IMR-90 (cell line): ENCODE measurements around the gene FGGY. TPM values are rescaled to one million over a fixed set of nuclear protein-coding genes. Genes with fewer than 3 reads are reported as not detected.

ENCODE experiments used
- ATAC-seq: fragments of 200-7000 bp; cut with Tn5 transposase; 2 replicates; pipeline ENCODE4 v1.9.1; 2020; ENCODE audit warnings: low read depth, mild to moderate bottlenecking, moderate library complexity
- BruUV-seq: library from RNA; stranded (reverse); fragments of 400-500 nt; replicated peaks from 2 replicates; lab custom pipeline; 2021; lab: Mats Ljungman, UMichigan
- CTCF ChIA-PET: fragments of 300-600 bp; formaldehyde crosslinking; extraction: SDS; loops from one replicate; lab custom pipeline; 2021; ENCODE audit warnings: antibody characterized with exemption; lab: Yijun Ruan, JAX
- POLR2A ChIA-PET: fragments of 300-600 bp; sonication (Branson Sonifier 250); formaldehyde crosslinking; loops from one replicate; lab custom pipeline; 2022; ENCODE audit warnings: antibody characterized with exemption; ENCODE audit not compliant: unreplicated experiment; lab: Charles Lee
- DNase-seq: peaks from one replicate; pipeline ENCODE4 v3.0.0; 2013
- H2AFZ ChIP-seq: replicated peaks from 2 replicates; pipeline ENCODE3; 2013; ENCODE audit warnings: low read length, mild to moderate bottlenecking; ENCODE audit not compliant: poor library complexity
- H2AK5ac ChIP-seq: 2 replicates; pipeline ENCODE4 v1.6.1; 2013; ENCODE audit warnings: low read depth, low read length, inconsistent platforms
- H2AK9ac ChIP-seq: replicated peaks from 2 replicates; pipeline ENCODE3; 2013; ENCODE audit warnings: mild to moderate bottlenecking, low read depth, low read length, moderate library complexity; ENCODE audit not compliant: poor library complexity
- H2BK120ac ChIP-seq: 2 replicates; pipeline ENCODE4 v1.6.1; 2013; ENCODE audit warnings: low read depth, low read length, inconsistent platforms
- H2BK15ac ChIP-seq: 3 replicates; pipeline ENCODE4 v1.6.1; 2013; ENCODE audit warnings: low read depth, low read length, inconsistent platforms
- H2BK20ac ChIP-seq: 2 replicates; pipeline ENCODE4 v1.6.1; 2013; ENCODE audit warnings: low read depth, mild to moderate bottlenecking, inconsistent platforms, low read length, moderate library complexity
- H2BK5ac ChIP-seq: 2 replicates; pipeline ENCODE4 v1.6.1; 2013; ENCODE audit warnings: mild to moderate bottlenecking, low read depth, low read length, inconsistent platforms; ENCODE audit not compliant: poor library complexity, severe bottlenecking
- H3K14ac ChIP-seq: replicated peaks from 2 replicates; pipeline ENCODE4 v1.6.1; 2013; ENCODE audit warnings: low read depth, low read length, inconsistent platforms
- H3K18ac ChIP-seq: 2 replicates; pipeline ENCODE4 v1.6.1; 2013; ENCODE audit warnings: low read depth, low read length, control low read depth
- H3K23ac ChIP-seq: 2 replicates; pipeline ENCODE4 v1.6.1; 2013; ENCODE audit warnings: low read depth, low read length, inconsistent platforms
- H3K27ac ChIP-seq: 2 replicates; pipeline ENCODE4 v1.5.1; 2013; ENCODE audit warnings: mild to moderate bottlenecking, control low read depth, low read length; ENCODE audit not compliant: insufficient read depth
- H3K27me3 ChIP-seq: 2 replicates; pipeline ENCODE4 v1.6.1; 2013; ENCODE audit warnings: low read length; ENCODE audit not compliant: control insufficient read depth, insufficient read depth
- H3K36me3 ChIP-seq: 2 replicates; pipeline ENCODE4 v1.6.1; 2013; ENCODE audit warnings: low read length, mixed read lengths; ENCODE audit not compliant: control insufficient read depth, insufficient read depth
- H3K4ac ChIP-seq: 2 replicates; pipeline ENCODE4 v1.6.1; 2013; ENCODE audit warnings: low read depth, low read length, inconsistent platforms
- H3K4me1 ChIP-seq: 2 replicates; pipeline ENCODE4 v1.6.1; 2013; ENCODE audit warnings: low read length, mixed read lengths; ENCODE audit not compliant: control insufficient read depth, insufficient read depth
- H3K4me2 ChIP-seq: 2 replicates; pipeline ENCODE4 v1.6.1; 2013; ENCODE audit warnings: low read depth, mild to moderate bottlenecking, control low read depth, low read length, moderate library complexity
- H3K4me3 ChIP-seq: 2 replicates; pipeline ENCODE4 v1.5.1; 2013; ENCODE audit warnings: low read depth, mild to moderate bottlenecking, control low read depth, low read length, moderate library complexity; ENCODE audit not compliant: insufficient read depth
- H3K56ac ChIP-seq: 2 replicates; pipeline ENCODE4 v1.6.1; 2013; ENCODE audit warnings: low read length, inconsistent platforms; ENCODE audit not compliant: insufficient read depth; ENCODE audit errors: extremely low read depth
- H3K79me1 ChIP-seq, 2 experiments: 2 replicates each; pipeline ENCODE4 v1.6.1; 2013; ENCODE audit warnings: low read length in 2 of 2, inconsistent platforms in 1 of 2, low read depth in 1 of 2
- H3K9ac ChIP-seq: 2 replicates; pipeline ENCODE4 v1.6.1; 2013; ENCODE audit warnings: low read depth, low read length, control low read depth
- H3K9me1 ChIP-seq: 2 replicates; pipeline ENCODE4 v1.6.1; 2013; ENCODE audit warnings: low read length, inconsistent platforms; ENCODE audit not compliant: insufficient read depth
- H3K9me3 ChIP-seq: 2 replicates; pipeline ENCODE4 v1.6.1; 2013; ENCODE audit warnings: low read length; ENCODE audit not compliant: control insufficient read depth, insufficient read depth
- H4K20me1 ChIP-seq: 2 replicates; pipeline ENCODE4 v1.6.1; 2013; ENCODE audit warnings: low read length, inconsistent platforms; ENCODE audit not compliant: insufficient read depth
- H4K5ac ChIP-seq: 2 replicates; pipeline ENCODE4 v1.6.1; 2013; ENCODE audit warnings: mild to moderate bottlenecking, low read depth, low read length, control low read depth
- H4K8ac ChIP-seq, 2 experiments: 2 replicates each; pipeline ENCODE4 v1.6.1; 2013; ENCODE audit warnings: low read depth in 2 of 2, low read length in 2 of 2, control low read depth in 1 of 2, inconsistent platforms in 1 of 2
- H4K91ac ChIP-seq: 2 replicates; pipeline ENCODE4 v1.6.1; 2013; ENCODE audit warnings: low read depth, low read length, inconsistent platforms; ENCODE audit not compliant: insufficient read depth
- BHLHE40 ChIP-seq: fragments of 150-350 bp; IDR thresholded peaks from 2 replicates; pipeline ENCODE4 v1.6.1; 2016; ENCODE audit warnings: mild to moderate bottlenecking, low read depth, low read length
- CEBPB ChIP-seq: IDR thresholded peaks from 2 replicates; pipeline ENCODE4 v1.6.1; 2012; ENCODE audit warnings: low read depth, low read length, improper control_type of control experiment
- CHD1 ChIP-seq: IDR thresholded peaks from 2 replicates; pipeline ENCODE4 v1.6.1; 2012; ENCODE audit warnings: low read depth, low read length, improper control_type of control experiment
- CTCF ChIP-seq: conservative IDR thresholded peaks from 2 replicates; pipeline ENCODE4 v1.5.1; 2012; ENCODE audit warnings: mild to moderate bottlenecking, low read depth, low read length, improper control_type of control experiment
- ELK1 ChIP-seq: fragments of 150-350 bp; IDR thresholded peaks from 2 replicates; pipeline ENCODE4 v1.6.1; 2016; ENCODE audit warnings: low read depth, mild to moderate bottlenecking, low read length, moderate library complexity, borderline replicate concordance
- FOS ChIP-seq: fragments of 150-350 bp; IDR thresholded peaks from 2 replicates; pipeline ENCODE4 v1.6.1; 2016; ENCODE audit warnings: low read depth, low read length
- MAZ ChIP-seq: IDR thresholded peaks from 2 replicates; pipeline ENCODE4 v1.6.1; 2012; ENCODE audit warnings: low read depth, mild to moderate bottlenecking, low read length, improper control_type of control experiment, moderate library complexity, borderline replicate concordance
- MXI1 ChIP-seq: IDR thresholded peaks from 2 replicates; pipeline ENCODE4 v1.6.1; 2012; ENCODE audit warnings: low read depth, mild to moderate bottlenecking, low read length, moderate library complexity, borderline replicate concordance
- NFE2L2 ChIP-seq: fragments of 150-350 bp; IDR thresholded peaks from 2 replicates; pipeline ENCODE4 v1.6.1; 2016; ENCODE audit warnings: low read depth, mild to moderate bottlenecking, low read length
- RCOR1 ChIP-seq: IDR thresholded peaks from 2 replicates; pipeline ENCODE4 v1.6.1; 2012; ENCODE audit warnings: mild to moderate bottlenecking, low read length, improper control_type of control experiment; ENCODE audit not compliant: insufficient replicate concordance
- RFX5 ChIP-seq: IDR thresholded peaks from 2 replicates; pipeline ENCODE4 v1.8.0; 2012; ENCODE audit warnings: low read depth, mild to moderate bottlenecking, low read length, moderate library complexity
- SMC3 ChIP-seq: fragments of 150-350 bp; IDR thresholded peaks from 2 replicates; pipeline ENCODE4 v1.6.1; 2016; ENCODE audit warnings: low read depth, mild to moderate bottlenecking, antibody characterized with exemption, low read length, moderate library complexity
- USF2 ChIP-seq: fragments of 150-350 bp; IDR thresholded peaks from 2 replicates; pipeline ENCODE4 v1.6.1; 2017; ENCODE audit warnings: mild to moderate bottlenecking, antibody characterized with exemption, low read length, low read depth
- WGBS, 2 experiments: methylation state at CpG; one replicate each; pipeline versions ENCODE4 v1.1.5 to v1.1.7; 2013; ENCODE audit warnings: missing lambda C conversion rate in 2 of 2; ENCODE audit not compliant: insufficient read length in 1 of 2; ENCODE audit errors: extremely low coverage in 2 of 2; 5-methylcytosine and 5-hydroxymethylcytosine counted together
- dilution Hi-C: fragments of 300-500 bp; cut with HindIII; formaldehyde crosslinking; loops from one replicate; pipeline ENCODE4 v1.14.3; 2018; ENCODE audit warnings: low sequenced_read_pairs; ENCODE audit not compliant: unreplicated experiment
- in situ Hi-C: fragments of 300-500 bp; cut with MboI; formaldehyde crosslinking; loops from 3 replicates; pipeline ENCODE4 v1.14.3; 2019; ENCODE audit warnings: low sequenced_read_pairs, inconsistent platforms, mixed read lengths
- intact Hi-C: fragments of 100-400 bp; cut with micrococcal nuclease; formaldehyde crosslinking; loops from 2 replicates; pipeline ENCODE4 v1.10.0; 2022
- polyA plus RNA-seq, 3 experiments: library from polyadenylated mRNA; depleted of rRNA; stranded (reverse); fragments of >200 nt; gene quantifications; 2 replicates each; pipeline ENCODE4 v1.2.3, GENCODE V29; 2012; ENCODE audit warnings: low replicate concordance in 1 of 3
- total RNA-seq: library from RNA; depleted of rRNA; stranded (reverse); fragments of >200 nt; gene quantifications from 2 replicates; pipeline ENCODE4 v1.2.3, GENCODE V29; 2012

The FGGY gene
- total and polyA plus RNA-seq, 2 of the 4 experiments (the other 2 are of a cell fraction), result 5.6 to 14.0 TPM

GRCh38 chr1:59750328-59751003, 453.6 kb downstream of the FGGY start:
- H3K9me3 ChIP-seq, result no peaks in the 10 kb centered on the region
- 0% methylated on average over 1 of the region's 4 CpGs; no CpG with 5 or more reads in 1 of the 2 experiments for WGBS, 2 experiments
- ATAC-seq (peak; percentile 78), DNase-seq (peak; percentile 94)
- H2BK20ac ChIP-seq, result peak overlapping the region; percentile 77
- H4K91ac ChIP-seq, result no peak overlapping the region; the same call in 1 of the 2 replicates
- H4K8ac ChIP-seq, result peak overlapping the region in 1 of 2 experiments; percentile 38; a peak in 2 of 4 replicates
- no peak overlapping the region for H2AFZ ChIP-seq
- H3K27ac ChIP-seq, result peak overlapping the region; percentile 62; the same call in 1 of the 2 replicates
- H2BK15ac ChIP-seq, result no peak overlapping the region
- no peak overlapping the region for H2AK9ac ChIP-seq
- H2BK5ac ChIP-seq, result peak overlapping the region; percentile 69
- no peak overlapping the region for H3K9ac ChIP-seq
- H3K4me1 ChIP-seq, result peaks cover 4% of the 10 kb centered on the region
- peak overlapping the region; percentile 30; the same call in 1 of the 2 replicates for H2AK5ac ChIP-seq
- POLR2A ChIA-PET, result no interaction called here
- H4K5ac ChIP-seq, result peak overlapping the region; percentile 83
- no TSS peak for BruUV-seq
- no peaks in the 10 kb centered on the region for H3K79me1 ChIP-seq
- H3K36me3 ChIP-seq, result no peaks in the 10 kb centered on the region
- H3K27me3 ChIP-seq, result no peaks in the 10 kb centered on the region
- no peak overlapping the region for H3K56ac ChIP-seq
- no peak overlapping the region for H3K23ac ChIP-seq
- H2BK120ac ChIP-seq, result peak overlapping the region; percentile 83
- dilution Hi-C loops (loop anchor here (25.0 kb wide), 1 partner anchor 1013 kb away; no protein-coding TSS in a partner anchor), in situ Hi-C loops (loop anchor here (25.0 kb wide), 1 partner anchor 1238 kb away; no protein-coding TSS in a partner anchor), intact Hi-C loops (loop anchor here (2.0 to 10.0 kb wide), 5 partner anchors 176 to 1206 kb away; partner anchors contain the start of gene OMA1)
- H4K20me1 ChIP-seq, result no peaks in the 10 kb centered on the region
- no peak overlapping the region for H3K4me3 ChIP-seq
- peak overlapping the region; percentile 79 for H3K18ac ChIP-seq
- H3K14ac ChIP-seq, result 0 out of 2 replicates have a peak overlapping the region, but pooled peaks have one; percentile 17
- H3K4me2 ChIP-seq, result peak overlapping the region; percentile 47; the same call in 1 of the 2 replicates
- CTCF ChIA-PET, result interaction anchor here (0.5 to 0.6 kb wide), 2 partner anchors 9 to 12 kb away, joined by 4 read pairs; no protein-coding TSS in a partner anchor
- peak overlapping the region; percentile 58 for H3K4ac ChIP-seq
- no peaks in the 10 kb centered on the region for H3K9me1 ChIP-seq
- no peak for TF ChIP-seq CEBPB
- TF ChIP-seq NFE2L2, result no peak; the same call in 1 of the 2 replicates
- TF ChIP-seq RCOR1, result peak; percentile 35
- TF ChIP-seq RFX5, result no peak
- no peak for TF ChIP-seq MXI1
- TF ChIP-seq FOS, result peak; percentile 86
- TF ChIP-seq CTCF, result no peak
- TF ChIP-seq BHLHE40, result peak; percentile 99
- peak; percentile 97 for TF ChIP-seq USF2
- no peak for TF ChIP-seq MAZ
- no peak for TF ChIP-seq SMC3
- TF ChIP-seq CHD1, result no peak
- TF ChIP-seq ELK1, result no peak
